Measurements from ENCODE around the gene CRIP1. TPM values are rescaled to one million over a fixed set of nuclear protein-coding genes. Genes with fewer than 3 reads are reported as not detected.

Gene CRIP1
- total and polyA plus RNA-seq, 2 experiments from 2014 or later = 0.80 to 8.4 TPM

GRCh38 chr14:105480807-105481801 is 5.6 kb upstream of the CRIP1 start:
- DNase-seq (ENCODE audit: low spot score) (peak; percentile 91), ATAC-seq (peak; percentile 59)
- Mint-ChIP-seq H3K4me1 (peaks cover 20% of the 10 kb centered on the region; the same call in 2 of the 3 replicates), H3K36me3 (ENCODE audit: low read depth) (no peaks in the 10 kb centered on the region), H3K27me3 (ENCODE audit: insufficient read depth, low read depth, poor library complexity) (peaks cover 71% of the 10 kb centered on the region), H3K9me3 (no peaks in the 10 kb centered on the region), H3K27ac (no peak overlapping the region), H3K4me3 (peak overlapping the region; percentile 60)
- Histone ChIP-seq H3K4me1 (ENCODE audit: insufficient read depth) (peaks cover 12% of the 10 kb centered on the region; the same call in 1 of the 2 replicates), H3K4me2 (peak overlapping the region; percentile 87), H4K20me1 (replicated peaks; ENCODE audit: insufficient read depth) (no peaks in the 10 kb centered on the region), H3K36me3 (ENCODE audit: insufficient read depth) (no peaks in the 10 kb centered on the region), H2AFZ (peak overlapping the region; percentile 95), H3K9me2 (ENCODE audit: insufficient read depth) (no peaks in the 10 kb centered on the region), H3K79me2 (replicated peaks; ENCODE audit: insufficient read depth) (no peaks in the 10 kb centered on the region), H3K27ac (ENCODE audit: low read depth) (no peak overlapping the region), H3K27me3 (ENCODE audit: insufficient read depth) (peaks cover 93% of the 10 kb centered on the region), H3K4me3 (peak overlapping the region; percentile 51), H3F3A (replicated peaks; ENCODE audit: low read depth) (no peaks in the 10 kb centered on the region)
- TF ChIP-seq EZH2phosphoT487 (IDR thresholded peaks at IDR 0.05; ENCODE audit: unreplicated experiment) (peak; percentile 6), CREB1 (CRISPR knock-in tag; IDR thresholded peaks at IDR 0.05; ENCODE audit: low read depth) (peak; percentile 56), EZH2 (IDR thresholded peaks at IDR 0.05; ENCODE audit: low read depth, unreplicated experiment) (no peak), REST (IDR thresholded peaks at IDR 0.05; ENCODE audit: unreplicated experiment) (no peak), POLR2AphosphoS5 (IDR thresholded peaks at IDR 0.05; ENCODE audit: low read depth) (peak; percentile 31; the same call in 1 of the 2 replicates), JUNB (IDR thresholded peaks at IDR 0.05; ENCODE audit: unreplicated experiment) (no peak), ZNF331 (CRISPR knock-in tag; IDR thresholded peaks at IDR 0.05; ENCODE audit: low read depth) (no peak), ZNF462 (CRISPR knock-in tag; IDR thresholded peaks at IDR 0.05) (no peak), CTCF (conservative IDR thresholded peaks at IDR 0.05; ENCODE audit: low read depth in 2 of 2) (peak; percentile 84 to 96), NANOG (IDR thresholded peaks at IDR 0.05; ENCODE audit: borderline replicate concordance) (no peak)

Data from GM23338 (cell line).